Colonic mucosa (tissue), 4 donors: ENCODE results near the gene MROH8. TPM values are rescaled to one million over a fixed set of nuclear protein-coding genes. Genes with fewer than 3 reads are reported as not detected.

Experiments used
- DNase-seq: peaks from one replicate; pipeline ENCODE4 v3.0.0-alpha.2; 2020
- H3K27ac ChIP-seq: fragments of 200-600 bp; one replicate; pipeline ENCODE4 v1.8.0; 2021
- H3K27me3 ChIP-seq: fragments of 200-600 bp; one replicate; pipeline ENCODE4 v1.8.0; 2021
- H3K36me3 ChIP-seq: fragments of 200-600 bp; one replicate; pipeline ENCODE4 v1.8.0; 2021
- H3K4me1 ChIP-seq: fragments of 200-600 bp; one replicate; pipeline ENCODE4 v1.8.0; 2021; ENCODE audit warnings: mild to moderate bottlenecking
- H3K4me3 ChIP-seq: fragments of 200-600 bp; one replicate; pipeline ENCODE4 v1.8.0; 2021
- H3K9ac ChIP-seq, 2 donors: one replicate each; pipeline ENCODE4 v1.7.0; 2013; ENCODE audit warnings: control low read depth in 2 of 2, low read depth in 2 of 2, low read length in 2 of 2
- H3K9me3 ChIP-seq: fragments of 200-600 bp; one replicate; pipeline ENCODE4 v1.8.0; 2021
- CTCF ChIP-seq: fragments of 200-600 bp; IDR thresholded peaks from one replicate; pipeline ENCODE4 v1.8.0; 2022; ENCODE audit warnings: antibody characterized with exemption, mild to moderate bottlenecking
- intact Hi-C: fragments of 100-400 bp; cut with DNase I; formaldehyde crosslinking; loops from one replicate; pipeline ENCODE4 v1.14.1; 2022
- total RNA-seq, 2 donors: library from RNA; stranded (reverse); fragmentation: NEBNext Ultra II Directional in 1 of 2; extraction: Animal tissue kit (Norgen Biotek cat#: 25700) in 1 of 2; gene quantifications; one replicate each; pipeline ENCODE4 v1.2.1, GENCODE V29; 2021
- donor health status: healthy.
- donor health status: DM: no; HTN: no; CAD: no.
- donor health status: DM: no; HTN: no; CAD: no.

The MROH8 gene
- total RNA-seq, 2 donors from 2014 or later: 0.90 to 1.3 TPM

GRCh38 chr20:37108676-37109075 lies 70.7 kb downstream of the MROH8 start:
- Histone ChIP-seq H3K4me3 (no peak overlapping the region), H3K36me3 (no peaks in the 10 kb centered on the region), H3K4me1 (no peaks in the 10 kb centered on the region), H3K9me3 (no peaks in the 10 kb centered on the region), H3K27ac (no peak overlapping the region), H3K27me3 (no peaks in the 10 kb centered on the region), H3K9ac (no peak overlapping the region)
- no peak for TF ChIP-seq CTCF
- DNase-seq: no peak
- intact Hi-C loops: no loop called here

- TF ChIP-seq CTCF: no peak
- no peak for DNase-seq
- H3K36me3 ChIP-seq: no peaks in the 10 kb centered on the region
- H3K27ac ChIP-seq: no peak overlapping the region
- no peak overlapping the region for H3K9ac ChIP-seq
- intact Hi-C loops: no loop called here
- H3K4me3 ChIP-seq: no peak overlapping the region
- no peaks in the 10 kb centered on the region for H3K27me3 ChIP-seq
- no peaks in the 10 kb centered on the region for H3K4me1 ChIP-seq
- no peaks in the 10 kb centered on the region for H3K9me3 ChIP-seq
These were observed 76.8 kb downstream of the MROH8 start for GRCh38 chr20:37102571-37102970.

GRCh38 chr20:37096415-37097041 lies 82.8 kb downstream of the MROH8 start:
- H3K9me3 ChIP-seq: no peaks in the 10 kb centered on the region
- no peak for DNase-seq
- TF ChIP-seq CTCF: no peak
- H3K36me3 ChIP-seq: no peaks in the 10 kb centered on the region
- H3K27me3 ChIP-seq: no peaks in the 10 kb centered on the region
- peaks cover 7% of the 10 kb centered on the region for H3K4me1 ChIP-seq
- H3K4me3 ChIP-seq: no peak overlapping the region
- peak overlapping the region in 1 of 2 donors; percentile 78 for H3K9ac ChIP-seq
- no peak overlapping the region for H3K27ac ChIP-seq
- intact Hi-C loops: loop anchor here (10.0 kb wide), 1 partner anchor 88 kb away; no protein-coding TSS in a partner anchor

GRCh38 chr20:37095599-37096414 lies 83.5 kb downstream of the MROH8 start, which contains the start of gene RBL1:
RBL1 (minus strand) TSS chr20:37095997; CDS start chr20:37095928, 69 bp downstream.
- intact Hi-C loops: loop anchor here (10.0 kb wide), 1 partner anchor 89 kb away; no protein-coding TSS in a partner anchor
- peaks cover 7% of the 10 kb centered on the region for H3K4me1 ChIP-seq

More at GRCh38 chr20:37095599-37096414, 83.5 kb downstream of the MROH8 start, which contains the start of gene RBL1:
- no peaks in the 10 kb centered on the region for H3K27me3 ChIP-seq
- no peaks in the 10 kb centered on the region for H3K9me3 ChIP-seq
- TF ChIP-seq CTCF: no peak
- H3K4me3 ChIP-seq: peak within 1 kb of the TSS; percentile 86
- H3K27ac ChIP-seq: peak within 1 kb of the TSS; percentile 38
- no peaks in the 10 kb centered on the region for H3K36me3 ChIP-seq
- H3K9ac ChIP-seq: peak within 1 kb of the TSS; percentile 78
- peak; percentile 92 for DNase-seq
